Muscle of back (tissue), 11 donors: ENCODE data around the gene TIMM44. TPM values are rescaled to one million over a fixed set of nuclear protein-coding genes. Genes with fewer than 3 reads are reported as not detected.
"Not testable (repeated sequence)": the region's sequence is repeated elsewhere in the genome, so short reads cannot be mapped to it uniquely, and the experiment has no call there.

Experiments
- DNase-seq, 3 donors: peaks; one replicate each; pipeline versions ENCODE4 v3.0.0 to v3.0.0-alpha.2; 2013
- polyA plus RNA-seq, 10 donors: library from polyadenylated mRNA; unstranded; fragments of 120-200 nt; gene quantifications; one replicate each; pipeline ENCODE4 v1.2.1, GENCODE V29; 2013; ENCODE audit not compliant: insufficient read length in 10 of 10

TIMM44 gene
- polyA plus RNA-seq, 10 donors = 34.7 to 49.3 (median 45.3) TPM

DNA sequence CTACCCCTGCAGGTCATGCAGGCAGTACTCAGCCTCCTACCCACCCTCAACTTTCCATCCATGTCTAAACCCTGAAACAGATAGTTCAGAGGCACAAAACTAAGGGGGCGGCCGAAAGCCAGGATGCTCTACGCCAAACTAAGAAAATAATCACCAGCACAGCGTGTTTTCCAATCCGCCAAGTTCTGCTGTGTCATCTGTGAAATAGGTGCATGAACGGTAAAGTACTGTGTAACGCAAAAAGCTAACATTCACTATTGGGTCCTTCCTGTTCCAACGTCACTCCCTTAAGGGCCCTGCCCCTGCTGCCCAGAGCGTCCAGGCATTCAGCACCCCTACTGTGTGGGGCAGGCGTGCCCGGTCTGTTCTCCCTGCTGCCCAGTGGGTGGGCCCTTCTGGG lies 12.2 kb upstream of the TIMM44 start:
- DNase-seq = no peak

DNA sequence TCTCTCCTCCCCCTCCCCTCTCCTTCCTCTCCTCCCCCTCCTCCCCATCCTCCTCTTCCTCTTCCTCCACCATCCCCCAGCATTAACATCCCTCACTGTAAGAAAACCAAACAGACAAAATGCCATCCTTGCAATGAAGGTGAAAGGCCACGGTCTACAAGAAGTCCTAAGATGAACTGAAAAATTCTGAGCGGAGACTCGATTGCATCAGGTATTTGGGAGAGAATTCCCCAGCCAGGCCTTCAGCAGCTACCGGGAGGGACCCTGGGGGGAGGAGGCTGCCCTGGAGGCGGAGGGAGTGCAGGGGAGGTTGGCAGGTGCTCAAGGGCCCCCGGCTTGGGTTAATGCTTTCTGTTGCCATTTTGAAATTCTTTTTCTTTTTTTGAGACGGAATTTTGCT lies 10.1 kb upstream of the TIMM44 start:
- no peak for DNase-seq

DNA sequence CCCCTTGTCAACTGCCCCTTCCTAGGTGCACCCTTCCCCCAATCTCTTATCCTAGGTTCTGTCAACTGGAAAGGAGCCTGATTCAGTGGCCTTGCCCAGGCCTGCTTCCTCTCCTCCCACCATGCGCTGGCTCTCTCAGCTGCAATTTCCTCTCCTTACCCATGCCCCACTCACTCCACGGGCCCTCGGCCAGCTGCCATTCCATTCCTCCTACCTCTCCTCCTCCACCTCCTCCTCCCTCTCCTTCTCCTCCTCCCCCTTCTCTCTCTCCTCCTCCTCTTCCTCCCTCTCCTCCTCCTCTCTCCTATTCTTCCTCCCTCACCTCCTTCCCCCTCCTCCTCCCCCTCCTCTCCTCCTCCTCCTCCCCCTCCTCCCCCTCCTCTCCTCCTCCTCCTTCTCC lies 9.6 kb upstream of the TIMM44 start:
- DNase-seq = no peak

DNA sequence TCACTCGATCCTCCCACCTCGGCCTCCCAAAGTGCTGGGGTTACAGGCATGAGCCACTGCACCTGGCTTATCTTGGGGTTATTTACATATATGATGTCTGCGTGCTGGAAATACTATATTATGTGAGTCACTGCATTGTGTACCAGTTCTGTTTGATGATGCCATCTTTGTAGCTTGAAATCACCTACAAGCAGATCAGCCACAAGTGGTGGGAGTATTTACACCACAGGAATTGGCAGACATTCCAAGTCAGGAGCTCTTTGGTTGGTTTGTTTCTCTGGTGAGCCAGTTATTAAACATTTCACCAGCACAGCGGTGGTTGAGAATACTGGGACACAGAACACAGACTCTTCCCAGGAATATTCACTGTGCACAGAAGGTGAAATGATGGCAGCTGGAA lies 4.5 kb upstream of the TIMM44 start:
- no peak for DNase-seq

DNA sequence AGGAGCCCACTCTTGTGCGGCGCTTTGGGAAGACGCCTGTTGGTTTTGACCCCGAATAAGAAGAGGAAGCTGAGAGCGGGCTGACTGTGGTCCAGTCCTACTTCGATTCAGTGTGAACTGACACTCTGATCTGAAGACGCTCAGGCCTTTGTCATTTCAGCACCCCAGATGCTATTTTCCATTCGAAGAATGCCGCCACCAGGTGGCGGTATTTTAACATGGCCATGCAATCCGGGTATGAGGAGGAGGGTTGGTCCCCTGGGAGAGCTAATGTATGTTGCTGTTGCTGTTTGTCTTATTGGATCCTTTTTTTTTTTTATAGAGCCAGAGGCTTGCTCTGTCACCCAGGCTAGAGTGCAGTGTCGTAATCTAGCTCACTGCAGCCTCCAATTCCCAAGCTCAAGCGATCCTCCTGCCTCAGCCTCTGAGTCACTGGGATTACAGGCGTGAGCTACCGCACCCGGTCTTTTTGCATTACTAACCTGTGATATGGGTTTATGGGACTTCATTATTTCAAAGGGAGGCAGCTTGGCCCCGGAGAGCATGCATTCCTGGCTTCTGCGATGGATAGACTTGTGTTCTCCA lies 803 bp upstream of the TIMM44 start:
- DNase-seq = peak; percentile 94 to 96 (median 94)

DNA sequence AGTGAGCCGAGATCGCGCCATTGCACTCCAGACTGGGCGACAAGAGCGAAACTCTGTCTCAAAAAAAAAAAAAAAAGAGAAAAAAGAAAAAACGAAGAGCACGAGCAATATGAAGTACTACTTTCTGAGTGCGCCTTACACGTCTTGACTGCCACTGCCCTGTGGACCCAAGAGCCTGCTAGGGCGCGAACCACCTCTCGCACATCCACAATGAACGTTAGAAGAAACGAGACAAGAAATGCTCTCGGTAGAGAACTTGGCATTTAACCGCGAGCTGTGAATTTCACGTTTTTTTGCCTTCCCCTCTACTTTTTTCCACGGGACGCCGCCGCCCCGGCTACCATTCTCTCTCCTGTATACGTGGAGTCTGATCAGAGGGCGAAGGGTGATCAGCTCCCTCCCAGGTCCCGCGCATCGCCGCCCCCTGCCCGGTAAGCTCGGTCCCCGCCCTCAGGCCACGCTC lies 454 bp downstream of the TIMM44 start:
- no peak for DNase-seq

DNA sequence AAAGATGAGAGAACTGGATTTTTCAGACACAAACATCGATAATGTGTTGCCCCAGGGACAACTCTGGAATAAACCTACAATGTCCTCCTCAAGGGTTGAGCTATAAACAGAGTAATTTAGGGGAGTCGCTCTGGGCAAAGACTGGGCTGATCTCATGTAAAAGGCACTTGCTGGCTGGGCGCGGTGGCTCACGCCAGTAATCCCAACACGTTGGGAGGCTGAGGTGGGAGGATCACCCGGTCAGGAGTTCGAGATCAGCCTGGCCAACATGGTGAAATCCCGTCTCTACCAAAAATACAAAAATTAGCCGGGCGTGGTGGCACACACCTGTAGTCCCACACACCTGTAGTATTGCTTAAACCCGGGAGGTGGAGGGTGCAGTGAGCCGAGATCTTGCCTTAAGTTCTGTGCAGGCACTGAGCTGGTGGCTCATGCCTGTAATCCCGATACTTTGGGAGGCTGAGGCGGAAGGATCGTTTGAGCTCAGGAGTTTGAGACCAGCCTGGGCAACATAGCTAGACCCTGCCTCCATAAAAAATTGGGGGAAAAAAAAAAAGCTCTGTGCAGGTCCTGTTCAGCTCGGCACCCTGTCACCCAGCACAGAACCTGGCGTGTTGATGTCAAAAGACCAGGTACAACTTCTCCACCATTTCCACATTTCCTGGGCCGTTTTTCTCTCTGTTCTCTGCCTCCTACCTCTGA lies 1.4 kb downstream of the TIMM44 start:
- no peak for DNase-seq

DNA sequence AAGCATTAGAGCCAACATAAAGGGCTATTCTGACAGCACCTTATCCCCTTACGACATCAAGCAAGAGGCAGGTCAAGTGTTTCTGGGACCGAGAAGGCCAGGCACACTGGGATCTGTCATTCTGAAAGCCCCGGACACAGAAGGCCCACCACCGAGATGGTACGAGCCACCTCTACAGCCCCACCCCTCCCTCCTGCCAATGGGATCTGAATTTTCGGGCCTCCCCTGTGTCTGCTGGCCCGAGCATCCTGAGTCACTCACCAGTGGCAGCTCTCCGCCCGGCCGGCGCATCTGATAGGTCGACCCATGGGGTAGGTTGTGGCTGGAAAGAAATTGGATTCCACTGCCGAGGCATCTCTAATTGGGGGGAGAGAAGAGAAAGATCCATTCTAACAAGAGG lies 2.6 kb downstream of the TIMM44 start:
- no peak for DNase-seq

DNA sequence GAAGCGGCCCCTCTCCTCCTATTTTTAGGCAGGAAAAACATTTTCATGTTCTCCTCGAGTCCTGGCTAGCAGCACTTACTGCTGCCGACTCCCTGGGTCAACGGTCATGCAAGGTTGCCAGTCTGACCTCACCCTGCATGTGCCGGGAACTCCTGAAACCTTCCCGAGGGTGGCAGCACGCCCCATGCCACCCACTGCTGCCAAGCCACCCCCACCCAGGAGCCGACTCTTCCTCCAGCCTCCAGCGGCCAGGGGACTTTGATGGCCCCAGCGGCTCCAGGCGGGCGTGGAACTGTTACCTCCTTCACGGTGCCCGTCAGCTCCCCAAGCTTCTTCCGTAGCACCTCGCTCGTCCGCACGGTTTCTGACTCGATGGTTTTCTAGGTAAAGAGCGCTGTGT lies 8.7 kb downstream of the TIMM44 start:
- DNase-seq = no peak

DNA sequence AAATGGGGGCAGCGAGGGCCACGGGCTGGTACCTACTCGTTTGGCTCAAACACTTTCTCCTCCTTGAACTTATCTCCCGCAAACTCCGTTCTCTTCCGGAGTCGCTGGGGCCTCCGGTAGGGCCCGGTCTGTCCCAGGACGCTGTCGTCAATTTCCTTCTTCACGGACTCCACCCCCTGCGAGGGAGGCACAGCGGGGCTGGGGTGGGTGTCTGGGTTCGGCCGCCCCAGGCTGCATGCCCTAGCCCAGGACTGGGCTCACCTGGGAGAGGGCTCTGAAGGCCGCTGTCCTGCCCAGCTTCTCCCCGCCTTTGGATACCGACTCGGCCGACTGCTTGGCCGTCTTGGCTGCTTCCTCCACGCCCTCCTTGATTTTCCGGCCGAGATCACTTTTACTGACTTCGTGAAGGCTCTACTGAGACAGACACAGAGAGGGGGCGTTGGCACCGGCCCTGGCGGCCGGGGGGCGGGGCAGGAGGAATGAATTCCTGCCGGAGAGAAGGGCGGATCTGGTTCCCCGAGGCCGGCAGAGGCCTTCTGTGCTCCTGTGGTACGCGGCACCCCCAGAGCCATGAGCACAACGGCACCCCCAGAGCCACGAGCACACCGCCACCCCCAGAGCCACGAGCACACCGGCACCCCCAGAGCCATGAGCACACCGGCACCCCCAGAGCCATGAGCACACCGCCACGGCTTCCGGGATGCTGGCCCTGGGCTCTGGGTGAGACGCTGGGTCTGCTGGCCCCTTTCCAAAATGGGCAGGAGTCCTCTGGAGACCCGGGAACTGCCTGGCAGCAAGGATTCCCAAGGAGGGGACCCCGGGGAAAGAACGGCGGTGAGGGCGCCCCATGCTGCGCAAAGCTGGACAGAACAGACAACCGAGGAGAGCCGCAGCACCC lies 9.4 kb downstream of the TIMM44 start:
- no peak for DNase-seq

DNA sequence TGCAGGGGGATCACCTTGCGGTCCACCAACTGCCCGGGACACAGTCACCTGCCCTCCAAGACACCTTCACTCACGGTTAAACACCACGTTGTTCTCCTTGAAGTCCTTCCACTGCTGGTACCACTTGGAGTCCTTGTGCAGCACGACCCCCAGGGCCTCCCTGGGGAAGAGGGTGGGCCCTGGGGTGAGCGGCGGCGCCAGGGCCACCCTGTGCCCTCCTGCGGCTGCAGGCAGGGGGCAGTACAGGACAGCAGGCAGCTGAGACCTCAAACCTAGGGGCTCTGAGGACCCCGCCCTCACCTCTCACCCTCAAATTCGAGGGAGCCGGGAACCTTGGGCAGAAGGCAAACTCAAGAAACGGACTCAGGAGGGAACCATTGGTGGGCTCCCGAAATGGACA lies 10.1 kb downstream of the TIMM44 start:
- no peak for DNase-seq

DNA sequence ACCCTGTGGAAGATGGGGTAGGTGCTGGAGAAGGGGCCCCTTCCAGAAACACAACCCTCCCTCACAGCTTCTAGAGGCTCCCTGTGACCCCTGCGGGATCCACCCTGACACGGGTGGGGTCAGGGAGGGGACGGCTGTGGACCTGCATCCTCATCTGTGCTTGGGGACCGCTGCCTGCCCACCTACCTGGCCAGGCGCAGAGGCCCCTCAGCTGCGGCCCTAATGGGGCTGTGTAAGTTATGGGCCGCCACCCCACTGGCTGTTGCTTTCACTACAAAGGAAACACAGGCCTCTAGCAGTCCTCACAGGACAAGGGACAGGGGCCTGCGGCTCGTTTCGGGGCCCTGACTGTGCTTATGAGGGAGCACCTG lies 10.6 kb downstream of the TIMM44 start:
- DNase-seq = no peak

DNA sequence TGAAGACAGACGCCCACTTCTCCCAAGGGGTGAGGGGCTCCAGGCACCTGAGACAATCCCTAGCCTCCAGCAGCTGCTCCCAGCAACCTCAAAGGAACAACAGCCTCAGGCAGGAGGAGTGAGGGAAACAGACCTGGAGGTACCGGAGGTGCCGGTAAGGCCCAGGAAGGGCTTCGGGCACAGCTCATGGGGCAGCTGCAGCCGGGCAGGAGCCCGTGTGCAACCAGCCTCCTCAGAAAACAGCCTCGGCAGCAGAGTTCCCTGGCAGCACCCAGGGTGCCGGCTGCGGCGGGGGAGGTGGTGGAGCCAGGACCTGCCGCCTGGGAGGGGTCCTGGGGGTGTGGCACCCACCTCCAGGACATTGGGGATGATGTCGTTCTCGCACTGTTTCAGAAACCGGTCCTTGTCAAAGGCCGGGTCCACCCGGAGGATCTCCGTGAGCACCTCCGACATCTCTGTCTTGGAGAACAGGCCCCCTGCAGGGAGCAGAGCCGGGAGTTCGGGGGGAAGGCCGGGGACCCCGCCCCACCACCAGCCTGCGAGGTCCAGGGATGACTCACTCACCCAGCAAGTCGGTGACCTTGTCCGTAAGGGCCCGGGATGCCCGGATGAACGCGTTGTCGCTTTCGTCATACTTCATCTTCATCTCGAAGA lies 11.1 kb downstream of the TIMM44 start:
- DNase-seq = no peak

DNA sequence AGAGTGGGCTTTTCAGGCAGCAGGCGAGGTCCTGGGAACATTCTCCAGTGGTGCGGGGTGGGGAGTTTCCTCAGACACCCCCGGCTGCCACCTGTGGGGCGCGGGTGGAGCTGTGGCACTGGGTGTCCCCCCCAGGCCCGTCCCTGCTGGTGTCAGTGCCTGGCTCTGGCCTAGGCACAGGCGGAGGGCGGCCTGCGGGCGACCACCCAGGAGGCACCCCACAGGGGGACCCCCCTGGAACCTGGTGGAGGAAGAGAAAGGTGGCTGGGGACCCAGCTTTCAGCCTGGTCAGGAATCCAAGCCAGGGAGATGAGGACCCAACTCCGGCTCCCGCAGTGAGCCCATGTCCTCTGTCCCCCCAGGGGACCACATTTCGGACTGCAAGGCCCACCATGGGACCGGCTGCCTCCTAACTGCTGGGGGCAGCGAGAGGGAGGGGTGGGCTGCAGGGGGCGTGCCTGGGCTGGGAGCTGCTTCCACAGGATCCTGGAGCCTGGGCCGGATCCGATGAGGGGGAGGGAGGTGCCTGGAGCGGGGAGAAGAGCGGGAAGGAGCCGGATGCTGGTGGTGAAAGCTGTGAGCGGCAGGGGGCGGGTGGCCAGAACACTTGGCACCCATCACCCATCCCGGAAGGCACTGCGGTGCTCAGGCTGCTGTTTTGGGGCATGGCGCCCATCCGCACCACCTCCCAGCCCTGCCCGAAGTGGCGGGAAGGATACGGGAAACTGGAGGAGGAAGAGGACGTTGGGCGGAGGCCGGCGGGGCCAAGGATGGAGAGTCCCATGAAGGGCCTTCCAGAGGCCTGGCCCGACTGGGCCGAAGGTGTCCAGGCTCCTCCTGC lies 12.0 kb downstream of the TIMM44 start:
- DNase-seq = no peak

DNA sequence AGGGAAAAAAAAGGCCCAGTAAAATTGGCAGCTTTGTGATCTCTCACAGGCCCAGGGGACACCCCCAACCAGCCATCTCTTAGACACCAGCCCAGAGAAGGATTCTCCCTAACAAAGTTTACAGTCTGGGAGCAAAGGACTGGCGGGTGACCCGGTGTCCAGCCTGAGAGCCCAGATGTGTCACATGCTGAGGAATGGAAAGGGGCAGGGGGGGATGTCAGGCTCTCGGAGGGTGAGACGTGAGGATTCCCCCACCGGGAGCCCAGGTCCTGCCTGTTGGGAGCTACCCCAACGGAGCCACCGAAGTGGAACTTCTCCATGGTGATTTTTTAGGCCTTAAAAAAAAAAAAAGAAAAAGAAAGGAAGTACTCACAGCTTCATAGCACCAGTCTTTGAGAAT lies 12.7 kb downstream of the TIMM44 start:
- no peak for DNase-seq

DNA sequence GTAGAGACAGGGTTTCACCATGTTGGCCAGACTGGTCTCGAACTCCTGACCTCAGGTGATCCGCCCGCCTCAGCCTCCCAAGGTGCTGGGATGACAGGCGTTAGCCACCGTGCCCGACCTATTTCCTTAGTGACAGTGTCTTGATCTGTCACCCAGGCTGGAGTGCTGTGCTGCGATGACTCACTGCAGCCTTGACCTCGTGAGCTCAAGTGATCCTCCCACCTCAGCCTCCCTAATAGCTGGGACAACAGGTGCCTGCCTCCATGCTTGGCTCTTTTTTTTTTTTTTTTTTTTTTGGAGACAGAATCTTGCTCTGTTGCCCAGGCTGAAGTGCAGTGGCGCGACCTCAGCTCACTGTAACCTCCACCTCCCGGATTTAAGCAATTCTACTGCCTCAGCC lies 13.4 kb downstream of the TIMM44 start:
- DNase-seq = not testable (repeated sequence)

DNA sequence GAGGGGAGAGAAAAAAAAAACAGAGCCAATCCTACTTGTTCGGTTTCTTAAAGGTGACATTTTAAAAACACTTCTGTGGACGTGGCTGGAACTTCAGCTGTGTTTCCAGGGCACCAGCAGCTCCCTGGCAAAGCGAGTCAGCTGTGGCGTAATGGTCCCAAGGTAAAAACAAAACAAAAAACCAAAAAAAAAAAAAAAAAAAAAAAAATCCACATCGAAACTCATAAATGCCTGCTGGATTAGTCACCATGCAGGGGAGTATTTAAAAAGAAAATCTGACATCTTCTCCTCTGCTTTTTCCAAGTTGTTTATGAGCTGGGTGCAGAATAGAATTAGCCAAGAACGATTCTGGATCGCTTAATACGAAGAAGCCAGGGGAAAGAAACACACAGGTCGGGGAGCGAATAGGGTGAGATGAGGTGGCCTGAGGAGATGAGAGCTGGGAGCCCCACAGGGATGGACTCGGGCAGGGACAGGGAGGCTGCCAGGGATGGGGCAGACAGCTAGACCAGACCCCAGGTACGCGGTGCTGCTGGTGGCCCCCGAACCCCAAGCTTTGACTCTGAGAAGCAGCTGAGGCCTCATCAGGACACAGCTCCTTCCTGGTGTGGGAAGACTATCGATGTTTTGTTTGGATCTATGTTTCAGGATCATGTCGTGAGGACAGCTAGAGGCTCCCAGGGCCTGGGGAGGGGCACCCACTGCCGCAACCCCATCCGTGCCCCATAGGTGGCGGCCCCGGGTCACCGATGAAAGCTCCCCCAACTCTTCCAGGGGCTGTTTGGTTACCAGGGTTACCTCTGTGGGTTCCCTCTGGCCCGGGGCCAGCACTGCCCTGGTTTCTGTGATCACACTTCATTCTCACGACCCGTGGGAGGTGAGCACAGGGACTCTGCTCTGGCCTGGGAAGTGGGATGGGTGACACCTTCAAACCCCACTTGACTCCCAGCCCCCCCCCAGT lies 14.4 kb downstream of the TIMM44 start:
- DNase-seq = peak in 2 of 3 donors; percentile 31 to 46

DNA sequence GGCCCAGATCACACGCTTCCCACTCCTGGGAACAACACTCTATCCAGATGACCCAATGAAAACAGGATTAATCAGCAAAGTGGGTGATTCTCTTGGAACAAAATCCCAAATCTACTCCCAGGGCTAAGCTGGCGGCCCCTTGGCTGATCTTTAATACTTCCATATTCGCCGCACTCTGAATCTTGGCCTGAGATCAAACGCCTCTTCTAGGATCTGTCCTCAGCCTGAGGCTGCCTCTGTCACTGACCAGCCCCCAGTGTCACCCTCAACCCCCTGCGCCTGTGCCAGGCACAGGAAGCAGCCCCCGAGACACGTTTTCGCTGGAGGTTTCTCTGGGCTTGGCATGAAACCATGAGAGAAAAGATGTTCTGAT lies 15.1 kb downstream of the TIMM44 start:
- DNase-seq = no peak

DNA sequence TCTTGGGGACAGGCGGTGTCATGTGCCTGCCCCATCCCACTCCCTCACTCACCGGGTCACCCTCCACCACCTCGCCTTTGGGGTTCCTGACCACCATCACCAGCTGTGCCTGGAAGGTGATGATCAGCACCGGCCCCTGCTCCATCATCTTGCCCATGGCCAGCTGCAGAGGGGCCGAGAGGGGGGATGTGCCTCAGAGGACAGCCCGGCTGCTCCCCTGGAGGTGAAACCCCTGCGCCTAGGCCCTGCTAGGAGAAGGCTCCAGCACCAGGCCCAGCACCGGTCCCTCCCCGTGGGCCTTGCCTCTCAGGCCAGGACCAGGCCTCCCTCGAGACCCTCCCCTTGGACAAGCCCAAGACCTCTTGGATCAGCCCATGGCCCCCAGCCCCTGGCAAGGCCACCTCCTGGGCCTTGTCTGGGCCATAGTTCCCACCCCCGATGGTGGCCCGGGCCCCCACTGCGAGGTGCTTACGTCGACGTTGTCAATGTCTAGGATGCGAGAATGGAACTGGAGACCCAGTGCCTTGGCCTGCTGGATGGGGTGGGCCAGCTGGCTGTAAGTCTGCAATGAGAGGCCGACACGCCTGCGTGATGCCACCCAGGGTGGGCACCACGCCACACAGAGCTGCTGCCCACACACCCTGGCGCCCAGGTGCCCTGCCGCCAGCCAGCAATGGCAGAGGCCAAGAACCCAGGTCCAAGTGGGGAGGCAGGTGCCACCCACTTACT lies 15.7 kb downstream of the TIMM44 start:
- DNase-seq = peak in 1 of 3 donors; percentile 12
